ENCODE data around the gene BRD9. TPM values are rescaled to one million over a fixed set of nuclear protein-coding genes. Genes with fewer than 3 reads are reported as not detected.

The BRD9 gene
- total and polyA plus RNA-seq, 2 donors (not counting 3 experiments of a cell fraction or from before 2014, with no cell fraction given) = 17.6 to 67.6 TPM

- H4K20me1 ChIP-seq (replicated peaks; ENCODE audit: control insufficient read depth, extremely low read depth, insufficient read depth, low read length) = no peaks in the 10 kb centered on the region
- intact Hi-C loops (cut with micrococcal nuclease) (no loop called here), dilution Hi-C loops (cut with MboI; ENCODE audit: extremely low pct_ligation_motif_present, low sequenced_read_pairs) (no loop called here)
- ChIA-PET POLR2A (no interaction called here), CTCF (no interaction called here)
- FAIRE-seq = no peak
- no peak overlapping the region for H3K27ac ChIP-seq (ENCODE audit: insufficient read depth, low read depth, low read length)
- no peak overlapping the region for H2AFZ ChIP-seq (ENCODE audit: low read depth, low read length)
- no peaks in the 10 kb centered on the region for H3K79me2 ChIP-seq (ENCODE audit: control insufficient read depth, insufficient read depth, low read length)
- TF ChIP-seq JUN (IDR thresholded peaks at IDR 0.05; ENCODE audit: borderline replicate concordance, insufficient read depth, insufficient read length, low read depth) (no peak), POLR2A (IDR thresholded peaks at IDR 0.05; ENCODE audit: low read depth, low read length) (no peak), FOS (IDR thresholded peaks at IDR 0.05; ENCODE audit: borderline replicate concordance, insufficient read depth, low read length) (no peak), MYC (IDR thresholded peaks at IDR 0.05; ENCODE audit: low read depth, low read length) (no peak), POLR2AphosphoS5 (IDR thresholded peaks at IDR 0.05; ENCODE audit: insufficient read depth, low read depth, low read length) (no peak), MAX (IDR thresholded peaks at IDR 0.05; ENCODE audit: insufficient read depth, insufficient read length) (no peak), EZH2 (IDR thresholded peaks at IDR 0.05; ENCODE audit: borderline replicate concordance, low read depth, low read length, severe bottlenecking) (no peak), CTCF (IDR thresholded peaks at IDR 0.05; ENCODE audit: extremely low read depth in 1 of 2, insufficient read depth in 1 of 2, low read depth in 1 of 2, low read length in 2 of 2) (no peak), GATA2 (IDR thresholded peaks at IDR 0.05; ENCODE audit: insufficient read depth, insufficient read length, low read depth, low read length) (no peak)
- no peak for DNase-seq (ENCODE audit: low read depth, low spot score)
- no peak overlapping the region for H3K4me2 ChIP-seq (ENCODE audit: insufficient read depth, low read length)
- no peaks in the 10 kb centered on the region for H3K4me1 ChIP-seq (ENCODE audit: control insufficient read depth, extremely low read depth, insufficient read depth, low read length)
- H3K4me3 ChIP-seq (replicated peaks in 1 of 3; ENCODE audit: insufficient read depth in 1 of 3, low read depth in 1 of 3, low read length in 3 of 3) = no peak overlapping the region
- no peaks in the 10 kb centered on the region for H3K9me3 ChIP-seq (replicated peaks; ENCODE audit: control insufficient read depth, insufficient read depth, low read length)
- H3K9me1 ChIP-seq (replicated peaks; ENCODE audit: control insufficient read depth, extremely low read depth, insufficient read depth, low read length) = no peaks in the 10 kb centered on the region
- no TSS peak for BruUV-seq (replicated peaks)
- H3K27me3 ChIP-seq (ENCODE audit: control insufficient read depth in 2 of 2, insufficient read depth in 2 of 2, low read length in 2 of 2) = no peaks in the 10 kb centered on the region
- no peaks in the 10 kb centered on the region for H3K36me3 ChIP-seq (ENCODE audit: control insufficient read depth in 2 of 2, extremely low read depth in 1 of 2, insufficient read depth in 2 of 2, low read length in 2 of 2)
- H3K9ac ChIP-seq (replicated peaks; ENCODE audit: extremely low read depth, insufficient read depth, low read length) = no peak overlapping the region
Observed at GRCh38 chr5:852431-853401, 39.9 kb downstream of the BRD9 start.

Data from endothelial cell of umbilical vein (primary cell).